Cardiac muscle cell (in vitro differentiated cells and primary cell): Measurements from ENCODE around the gene RBM38. TPM values are rescaled to one million over a fixed set of nuclear protein-coding genes. Genes with fewer than 3 reads are reported as not detected.
A peak's percentile ranks its signal among the peaks of the same experiment; 100 is the strongest.

Experiments
- DNase-seq, 2 donors: peaks; one replicate each; pipeline versions ENCODE4 v3.0.0 to v3.0.0-alpha.2; 2010 to 2017; ENCODE audit warnings: low read depth in 1 of 2, low spot score in 1 of 2
- H3K27ac ChIP-seq: fragments of 200-600 bp; sonication (generic); 2 replicates; pipeline ENCODE4 v1.5.1; 2016
- H3K27me3 ChIP-seq: fragments of 200-600 bp; sonication (generic); 2 replicates; pipeline ENCODE4 v1.6.0; 2016; ENCODE audit warnings: control low read depth
- H3K36me3 ChIP-seq: fragments of 200-600 bp; sonication (generic); 2 replicates; pipeline ENCODE4 v1.5.1; 2016; ENCODE audit warnings: control low read depth
- H3K4me1 ChIP-seq: fragments of 200-600 bp; sonication (generic); 2 replicates; pipeline ENCODE4 v1.8.1; 2017; ENCODE audit warnings: low read depth, mild to moderate bottlenecking, mixed run types
- H3K4me3 ChIP-seq: fragments of 200-600 bp; sonication (generic); 2 replicates; pipeline ENCODE4 v1.5.1; 2016; ENCODE audit warnings: mild to moderate bottlenecking
- H3K9me3 ChIP-seq: fragments of 200-600 bp; sonication (generic); 2 replicates; pipeline ENCODE4 v1.5.1; 2017; ENCODE audit warnings: low read depth, mild to moderate bottlenecking, control low read depth
- polyA plus RNA-seq: library from polyadenylated mRNA; unstranded; fragments of >200 nt; fragmentation: Nextera tagmentation; extraction: Ambion mirVana; gene quantifications from 2 replicates; pipeline ENCODE4 v1.2.1, GENCODE V29; 2016
- total RNA-seq: library from RNA; depleted of rRNA; stranded (reverse); fragments of >200 nt; gene quantifications from 2 replicates; pipeline ENCODE4 v1.2.3, GENCODE V29; 2016
- TF ChIP-seq, protein P1 (sequence below): IDR thresholded peaks from 2 replicates; pipeline ENCODE4 v1.5.1; 2012; ENCODE audit warnings: low read depth, mild to moderate bottlenecking, low read length

The RBM38 gene
- total and polyA plus RNA-seq, 2 experiments from 2014 or later: 404 to 625 TPM

GRCh38 chr20:57425150-57426013, 34.2 kb downstream of the RBM38 start:
- no peaks in the 10 kb centered on the region for H3K9me3 ChIP-seq
- TF ChIP-seq, protein P1, sequence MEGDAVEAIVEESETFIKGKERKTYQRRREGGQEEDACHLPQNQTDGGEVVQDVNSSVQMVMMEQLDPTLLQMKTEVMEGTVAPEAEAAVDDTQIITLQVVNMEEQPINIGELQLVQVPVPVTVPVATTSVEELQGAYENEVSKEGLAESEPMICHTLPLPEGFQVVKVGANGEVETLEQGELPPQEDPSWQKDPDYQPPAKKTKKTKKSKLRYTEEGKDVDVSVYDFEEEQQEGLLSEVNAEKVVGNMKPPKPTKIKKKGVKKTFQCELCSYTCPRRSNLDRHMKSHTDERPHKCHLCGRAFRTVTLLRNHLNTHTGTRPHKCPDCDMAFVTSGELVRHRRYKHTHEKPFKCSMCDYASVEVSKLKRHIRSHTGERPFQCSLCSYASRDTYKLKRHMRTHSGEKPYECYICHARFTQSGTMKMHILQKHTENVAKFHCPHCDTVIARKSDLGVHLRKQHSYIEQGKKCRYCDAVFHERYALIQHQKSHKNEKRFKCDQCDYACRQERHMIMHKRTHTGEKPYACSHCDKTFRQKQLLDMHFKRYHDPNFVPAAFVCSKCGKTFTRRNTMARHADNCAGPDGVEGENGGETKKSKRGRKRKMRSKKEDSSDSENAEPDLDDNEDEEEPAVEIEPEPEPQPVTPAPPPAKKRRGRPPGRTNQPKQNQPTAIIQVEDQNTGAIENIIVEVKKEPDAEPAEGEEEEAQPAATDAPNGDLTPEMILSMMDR: no peak
- H3K4me1 ChIP-seq: peaks cover 13% of the 10 kb centered on the region
- no peak overlapping the region for H3K4me3 ChIP-seq
- no peaks in the 10 kb centered on the region for H3K27me3 ChIP-seq
- H3K36me3 ChIP-seq: no peaks in the 10 kb centered on the region
- no peak overlapping the region for H3K27ac ChIP-seq
- peak in 1 of 2 donors; percentile 53 for DNase-seq

DNA sequence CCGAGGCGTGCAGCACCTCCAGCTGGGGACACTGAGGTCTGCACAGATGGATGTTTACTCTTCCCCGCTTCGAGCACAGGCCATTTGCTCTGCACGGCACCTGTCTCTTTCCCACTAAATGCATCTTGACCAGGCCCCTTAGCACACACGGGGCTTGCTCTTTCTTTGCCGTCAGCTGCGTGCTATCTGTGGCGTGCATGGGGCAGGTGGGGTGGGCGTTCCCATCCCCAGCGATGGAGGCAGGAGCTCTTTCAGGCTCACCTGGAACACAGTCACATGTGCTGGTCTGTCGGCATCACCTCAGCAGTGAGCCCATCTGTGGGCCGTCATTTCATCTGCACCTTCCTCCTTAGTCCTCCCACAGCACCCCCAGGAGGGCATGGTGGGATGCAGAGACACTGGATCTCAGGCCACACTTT, 35.1 kb downstream of the RBM38 start:
- Histone ChIP-seq H3K4me1 (peaks cover 4% of the 10 kb centered on the region), H3K4me3 (no peak overlapping the region), H3K27ac (no peak overlapping the region), H3K9me3 (no peaks in the 10 kb centered on the region), H3K27me3 (no peaks in the 10 kb centered on the region), H3K36me3 (no peaks in the 10 kb centered on the region)
- DNase-seq: no peak
- TF ChIP-seq, protein P1: no peak

DNA sequence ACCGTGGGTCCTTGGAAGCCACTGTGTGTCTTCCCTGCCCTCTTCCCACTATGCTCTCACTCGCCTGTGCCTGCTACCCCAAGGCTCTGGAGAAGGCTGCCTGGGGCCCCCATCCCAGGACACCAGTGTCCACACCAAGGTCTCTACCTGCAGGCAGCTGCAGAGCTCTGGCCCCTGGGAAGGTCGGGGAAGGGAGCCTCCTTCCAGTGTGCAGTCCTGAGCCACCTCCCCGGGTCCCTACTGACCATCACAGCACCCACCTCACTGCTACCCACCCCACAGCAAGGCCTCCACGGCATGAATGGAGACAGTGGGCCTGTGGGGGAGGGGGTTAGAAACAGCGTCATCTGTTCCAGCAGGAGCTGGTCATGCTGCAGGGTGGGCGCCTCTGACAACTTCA, 35.6 kb downstream of the RBM38 start:
- peaks cover 4% of the 10 kb centered on the region for H3K4me1 ChIP-seq
- H3K9me3 ChIP-seq: no peaks in the 10 kb centered on the region
- TF ChIP-seq, protein P1: no peak
- peak overlapping the region; percentile 17 for H3K27ac ChIP-seq
- no peak overlapping the region for H3K4me3 ChIP-seq
- H3K27me3 ChIP-seq: no peaks in the 10 kb centered on the region
- DNase-seq: no peak
- H3K36me3 ChIP-seq: no peaks in the 10 kb centered on the region

GRCh38 chr20:57428324-57429158, 37.3 kb downstream of the RBM38 start:
- H3K9me3 ChIP-seq: no peaks in the 10 kb centered on the region
- DNase-seq: no peak
- no peak overlapping the region for H3K4me3 ChIP-seq
- H3K4me1 ChIP-seq: peaks cover 15% of the 10 kb centered on the region
- no peaks in the 10 kb centered on the region for H3K27me3 ChIP-seq
- H3K36me3 ChIP-seq: no peaks in the 10 kb centered on the region
- TF ChIP-seq, protein P1: no peak
- H3K27ac ChIP-seq: no peak overlapping the region

DNA sequence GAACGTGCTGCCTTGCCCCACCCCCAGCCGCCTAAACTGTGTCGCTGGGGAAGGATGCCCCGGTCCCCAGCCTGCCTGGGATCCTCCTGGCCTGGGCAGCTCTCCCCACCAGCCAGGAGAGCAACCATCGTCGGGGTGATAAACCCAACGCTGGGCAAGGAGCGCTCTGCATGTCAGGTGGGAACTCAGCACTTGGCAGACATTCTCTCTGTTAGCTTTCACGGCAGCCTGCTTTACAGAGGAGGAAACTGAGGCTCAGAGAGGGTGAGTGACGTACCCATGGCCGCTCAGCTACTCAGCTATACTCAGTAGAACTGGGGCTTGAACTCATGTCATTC, 37.9 kb downstream of the RBM38 start:
- Histone ChIP-seq H3K36me3 (no peaks in the 10 kb centered on the region), H3K27ac (no peak overlapping the region), H3K4me1 (peaks cover 18% of the 10 kb centered on the region), H3K9me3 (no peaks in the 10 kb centered on the region), H3K4me3 (no peak overlapping the region), H3K27me3 (no peaks in the 10 kb centered on the region)
- no peak for DNase-seq
- TF ChIP-seq, protein P1: no peak
